OCI-LY1 (cell line): ENCODE data around the gene LSAMP.

Experiments used
- CTCF ChIP-seq: fragments of 200-600 bp; sonication (generic), shearing (Covaris generic); IDR thresholded peaks from 2 replicates; pipeline ENCODE4 v1.5.1; 2017; ENCODE audit warnings: mild to moderate bottlenecking, antibody characterized with exemption, low read length, moderate library complexity, mixed read lengths
- EZH2 ChIP-seq: fragments of 200-600 bp; sonication (generic), shearing (Covaris generic); IDR thresholded peaks from 2 replicates; pipeline ENCODE4 v1.8.0; 2017; ENCODE audit warnings: borderline replicate concordance, mixed run types, mild to moderate bottlenecking, antibody characterized with exemption, low read length, moderate library complexity, mixed read lengths

DNA sequence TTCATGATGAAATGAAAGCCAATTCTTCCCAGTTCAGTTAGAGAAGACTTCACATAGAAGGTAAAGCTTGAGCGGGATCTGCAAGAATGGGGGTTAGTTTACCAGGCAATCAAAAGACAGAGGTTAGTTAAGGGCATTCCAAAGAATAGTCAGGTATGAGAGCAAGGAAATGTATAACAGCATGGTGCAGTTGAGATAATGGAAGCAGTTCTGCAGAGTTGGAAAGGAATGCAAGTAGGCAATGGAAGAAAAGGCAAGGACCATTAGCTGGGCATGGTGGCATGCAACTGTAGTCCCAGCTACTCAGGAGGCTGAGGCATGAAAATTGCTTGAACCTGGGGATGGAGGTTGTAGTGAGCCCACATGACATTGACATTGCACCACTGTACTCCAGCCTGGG lies 55.0 kb downstream of the LSAMP start:
- TF ChIP-seq CTCF = no peak
- TF ChIP-seq EZH2 = no peak
